IPS-11a (cell line): ENCODE measurements around the gene ANKRD6.

ENCODE experiments used
- H3K4me3 ChIP-seq: one replicate; pipeline ENCODE4 v1.5.1; 2013; ENCODE audit warnings: low read depth, low read length, control low read depth

ANKRD6 gene

GRCh38 chr6:89682991-89683390 is 250.0 kb downstream of the ANKRD6 start:
- H3K4me3 ChIP-seq, result no peak overlapping the region
